K562 (cell line): ENCODE measurements around the gene PDLIM4. TPM values are rescaled to one million over a fixed set of nuclear protein-coding genes. Genes with fewer than 3 reads are reported as not detected.

Experiments
- ATAC-seq: fragments of 200-7000 bp; cut with Tn5 transposase; 3 replicates; pipeline ENCODE4 v1.9.1; 2020; ENCODE audit warnings: moderate library complexity
- BruUV-seq: library from RNA; stranded (reverse); fragments of 400-500 nt; replicated peaks from 2 replicates; lab custom pipeline; 2021; lab: Mats Ljungman, UMichigan
- CTCF ChIA-PET: fragments of 300-600 bp; formaldehyde crosslinking; extraction: SDS; loops from one replicate; lab custom pipeline; 2021; ENCODE audit warnings: low intra/inter-chr PET ratio; lab: Yijun Ruan, JAX
- POLR2A ChIA-PET: fragments of 300-600, 350-650 bp; sonication (Branson Sonifier 250); formaldehyde crosslinking; extraction: SDS; loops from one replicate; lab custom pipeline; 2021; ENCODE audit warnings: antibody characterized with exemption, inconsistent platforms; lab: Yijun Ruan, JAX
- DNase-seq, 4 experiments: peaks; one replicate each; pipeline versions ENCODE4 v3.0.0 to v3.0.0-alpha.2; 2011 to 2018; ENCODE audit warnings: low spot score in 3 of 4, mixed read lengths in 3 of 4; ENCODE audit errors: extremely low read depth in 1 of 4
- FAIRE-seq: peaks from 2 replicates; lab custom pipeline; 2011; peaks lifted over from hg19 to GRCh38; lab: Jason Lieb, UNC
- H2AFZ ChIP-seq: 2 replicates; pipeline ENCODE4 v1.6.0; 2011; ENCODE audit warnings: low read depth, low read length, control low read depth, inconsistent platforms
- H3K27ac ChIP-seq: fragments of 200-600 bp; 3 replicates; pipeline ENCODE4 v1.8.0; 2011; ENCODE audit warnings: low read depth, mild to moderate bottlenecking, control low read depth, inconsistent platforms, low read length, moderate library complexity, mixed read lengths; ENCODE audit errors: extremely low read depth
- H3K27me3 ChIP-seq, 2 experiments: fragments of 300-600 bp in 1 of 2; 2 replicates in 1 of 2; 3 replicates in 1 of 2; pipeline versions ENCODE4 v1.6.0 to v1.8.0; 2011; ENCODE audit warnings: inconsistent platforms in 2 of 2, low read length in 2 of 2, mild to moderate bottlenecking in 1 of 2, mixed read lengths in 1 of 2, moderate library complexity in 1 of 2; ENCODE audit not compliant: control insufficient read depth in 2 of 2, insufficient read depth in 2 of 2
- H3K36me3 ChIP-seq: fragments of 300-600 bp; 3 replicates; pipeline ENCODE4 v1.8.0; 2011; ENCODE audit warnings: mild to moderate bottlenecking, low read length, inconsistent platforms; ENCODE audit not compliant: control insufficient read depth, insufficient read depth
- H3K4me1 ChIP-seq, 2 experiments: fragments of 200-600 bp in 1 of 2; replicated peaks in 1 of 2; 2 replicates in 1 of 2; 3 replicates in 1 of 2; pipeline versions ENCODE4 v1.5.1 to v1.8.0; 2011; ENCODE audit warnings: inconsistent platforms in 2 of 2, low read length in 2 of 2, mild to moderate bottlenecking in 1 of 2, mixed read lengths in 1 of 2, moderate library complexity in 1 of 2; ENCODE audit not compliant: control insufficient read depth in 2 of 2, insufficient read depth in 2 of 2
- H3K4me2 ChIP-seq: 2 replicates; pipeline ENCODE4 v1.6.1; 2011; ENCODE audit warnings: low read length, control low read depth, inconsistent platforms, mixed read lengths; ENCODE audit not compliant: insufficient read depth
- H3K4me3 ChIP-seq: fragments of 200-600 bp; sonication (generic), shearing (Covaris generic); 2 replicates; pipeline ENCODE4 v1.5.1; 2016; ENCODE audit warnings: control low read depth, inconsistent platforms
- H3K79me2 ChIP-seq: fragments of 200-600 bp; 3 replicates; pipeline ENCODE4 v1.8.0; 2011; ENCODE audit warnings: low read length, inconsistent platforms; ENCODE audit not compliant: control insufficient read depth, insufficient read depth
- H3K9ac ChIP-seq, 2 experiments: 2 replicates each; pipeline versions ENCODE4 v1.6.0 to v1.6.1; 2011; ENCODE audit warnings: low read depth in 2 of 2, low read length in 2 of 2, control low read depth in 1 of 2, inconsistent platforms in 1 of 2, mild to moderate bottlenecking in 1 of 2, mixed read lengths in 1 of 2; ENCODE audit not compliant: insufficient read depth in 1 of 2
- H3K9me1 ChIP-seq: one replicate; pipeline ENCODE4 v1.6.0; 2011; ENCODE audit warnings: inconsistent platforms, mild to moderate bottlenecking, low read length, moderate library complexity; ENCODE audit not compliant: control insufficient read depth, insufficient read depth
- H3K9me3 ChIP-seq: replicated peaks from 2 replicates; pipeline ENCODE4 v1.5.1; 2011; ENCODE audit warnings: low read depth, low read length, inconsistent platforms; ENCODE audit not compliant: control insufficient read depth, insufficient read depth
- H4K20me1 ChIP-seq: replicated peaks from 2 replicates; pipeline ENCODE4 v1.6.1; 2011; ENCODE audit warnings: low read length, inconsistent platforms, mixed read lengths; ENCODE audit not compliant: control insufficient read depth, insufficient read depth
- ARNT ChIP-seq, 2 experiments: fragments of 450-650 bp; IDR thresholded peaks; 2 replicates each; pipeline ENCODE4 v1.6.1; 2016; ENCODE audit warnings: mild to moderate bottlenecking in 1 of 2
- CBX3 ChIP-seq, 2 experiments: IDR thresholded peaks; 1 replicate in 1 of 2; 2 replicates in 1 of 2; pipeline ENCODE4 v1.6.1; 2012; ENCODE audit warnings: inconsistent platforms in 2 of 2, low read length in 2 of 2, borderline replicate concordance in 1 of 2, control low read depth in 1 of 2
- CHCHD3 ChIP-seq: fragments of 250-450 bp; sonication (Bioruptor Pico); IDR thresholded peaks from 2 replicates; pipeline ENCODE4 v2.1.2; 2022; ENCODE audit warnings: mild to moderate bottlenecking
- DPF2 ChIP-seq: fragments of 450-650 bp; IDR thresholded peaks from 2 replicates; pipeline ENCODE4 v1.6.1; 2016
- FOXM1 ChIP-seq, 2 experiments: fragments of 450-650 bp in 1 of 2; sonication (generic) in 1 of 2; formaldehyde crosslinking in 1 of 2; IDR thresholded peaks; 2 replicates each; pipeline versions ENCODE4 v1.6.1 to v1.9.0; 2017 to 2022; ENCODE audit warnings: low read depth in 2 of 2, mild to moderate bottlenecking in 2 of 2, missing genetic modification reagents in 1 of 2, moderate library complexity in 1 of 2
- HDAC1 ChIP-seq, 2 experiments: fragments of 450-650 bp; IDR thresholded peaks; 2 replicates each; pipeline ENCODE4 v1.6.1; 2016 to 2017; ENCODE audit warnings: inconsistent platforms in 1 of 2, mild to moderate bottlenecking in 1 of 2, moderate library complexity in 1 of 2
- HNRNPL ChIP-seq: fragments of 200-400 bp; formaldehyde crosslinking; IDR thresholded peaks from 2 replicates; pipeline ENCODE4 v1.6.1; 2017; ENCODE audit warnings: low read depth, mild to moderate bottlenecking, low read length
- JUN ChIP-seq, 2 experiments: sonication (generic) in 1 of 2; formaldehyde crosslinking in 1 of 2; IDR thresholded peaks; 2 replicates each; pipeline versions ENCODE4 v1.6.1 to v1.8.0; 2012 to 2022; ENCODE audit warnings: borderline replicate concordance in 2 of 2, mild to moderate bottlenecking in 2 of 2, improper control_type of control experiment in 1 of 2, low read depth in 1 of 2, low read length in 1 of 2, missing genetic modification reagents in 1 of 2
- KLF1 ChIP-seq: fragments of 450-650 bp; IDR thresholded peaks from 2 replicates; pipeline ENCODE4 v1.6.1; 2016; ENCODE audit warnings: missing genetic modification characterization, missing compliant biosample characterization
- MIER1 ChIP-seq: fragments of 450-650 bp; IDR thresholded peaks from 2 replicates; pipeline ENCODE4 v1.6.1; 2016; ENCODE audit warnings: antibody characterized with exemption, mild to moderate bottlenecking, low read depth
- NBN ChIP-seq: fragments of 450-650 bp; IDR thresholded peaks from 2 replicates; pipeline ENCODE4 v1.6.1; 2016; ENCODE audit warnings: low read depth, mild to moderate bottlenecking
- PTRF ChIP-seq: fragments of 450-650 bp; IDR thresholded peaks from 2 replicates; pipeline ENCODE4 v1.6.1; 2016; ENCODE audit warnings: mild to moderate bottlenecking, missing genetic modification characterization, missing compliant biosample characterization
- SRSF1 ChIP-seq: fragments of 200-400 bp; formaldehyde crosslinking; IDR thresholded peaks from 2 replicates; pipeline ENCODE4 v1.6.1; 2017; ENCODE audit warnings: mild to moderate bottlenecking, low read depth, low read length, moderate library complexity
- TRIM24 ChIP-seq, 2 experiments: fragments of 450-650 bp; IDR thresholded peaks; 2 replicates each; pipeline ENCODE4 v1.6.1; 2016
- TRIM28 ChIP-seq: fragments of 450-650 bp; IDR thresholded peaks from 2 replicates; pipeline ENCODE4 v1.6.1; 2017
- ZBTB2 ChIP-seq: fragments of 450-650 bp; IDR thresholded peaks from 2 replicates; pipeline ENCODE4 v1.6.1; 2016; ENCODE audit warnings: antibody characterized with exemption
- ZEB2 ChIP-seq: fragments of 450-650 bp; IDR thresholded peaks from 2 replicates; pipeline ENCODE4 v1.6.1; 2016
- ZNF280A ChIP-seq: fragments of 450-650 bp; IDR thresholded peaks from 2 replicates; pipeline ENCODE4 v1.6.1; 2018; ENCODE audit warnings: mild to moderate bottlenecking, low read depth; ENCODE audit not compliant: partially characterized antibody
- ZNF75A ChIP-seq: fragments of 450-650 bp; formaldehyde crosslinking; IDR thresholded peaks from 2 replicates; pipeline ENCODE4 v1.4.0; 2020; ENCODE audit warnings: mild to moderate bottlenecking
- WGBS: fragments of 100-300 bp; shearing (Covaris generic); methylation state at CpG from one replicate; pipeline ENCODE4 v1.1.6; 2016; ENCODE audit warnings: low coverage, mixed read lengths; ENCODE audit not compliant: insufficient coverage; ENCODE audit errors: missing lambda C conversion rate; 5-methylcytosine and 5-hydroxymethylcytosine counted together
- in situ Hi-C: fragments of 300-500 bp; cut with MboI; formaldehyde crosslinking; loops from 4 replicates; pipeline ENCODE4 v1.15.0; 2018; ENCODE audit warnings: inconsistent platforms, mixed read lengths
- intact Hi-C: fragments of 100-400 bp; cut with micrococcal nuclease; formaldehyde crosslinking; loops from 2 replicates; pipeline ENCODE4 v1.14.2; 2022
- polyA plus RNA-seq, 8 experiments: library from polyadenylated mRNA; depleted of rRNA in 4 of 8; stranded (reverse) in 5 of 8; unstranded in 3 of 8; fragments of >200 nt; fragmentation: Nextera tagmentation in 2 of 8; fragmentation: Illumina TruSeq in 1 of 8; extraction: Ambion mirVana in 2 of 8; extraction: Trizol in 1 of 8; gene quantifications; 2 replicates each; pipeline versions ENCODE4 v1.2.1 to v1.2.3, GENCODE V29; 2011 to 2014; ENCODE audit warnings: inconsistent platforms in 1 of 8, missing spikeins in 1 of 8
- total RNA-seq, 7 experiments: library from RNA; depleted of rRNA in 6 of 7; stranded (reverse); fragments of >200 nt in 6 of 7; fragmentation: Illumina TruSeq in 2 of 7; extraction: Trizol in 2 of 7; gene quantifications; 2 replicates each; pipeline versions ENCODE4 v1.2.1 to v1.2.3, GENCODE V29; 2011 to 2021; ENCODE audit warnings: low replicate concordance in 1 of 7
- TF ChIP-seq, protein P1 (sequence below), 3 experiments: fragments of 200-800 bp in 1 of 3; sonication (Bioruptor generic) in 1 of 3; sonication (generic) in 1 of 3; formaldehyde crosslinking in 1 of 3; IDR thresholded peaks; 2 replicates each; pipeline versions ENCODE4 v1.6.1 to v1.8.0; 2016 to 2022; ENCODE audit warnings: mild to moderate bottlenecking in 2 of 3, missing compliant biosample characterization in 2 of 3, missing genetic modification characterization in 2 of 3, missing genetic modification reagents in 1 of 3

PDLIM4 gene
- total and polyA plus RNA-seq, 9 of the 15 experiments (the other 6 are each of a cell fraction or from before 2014, with no cell fraction given) = 0.28 to 32.8 (median 13.1) TPM

DNA sequence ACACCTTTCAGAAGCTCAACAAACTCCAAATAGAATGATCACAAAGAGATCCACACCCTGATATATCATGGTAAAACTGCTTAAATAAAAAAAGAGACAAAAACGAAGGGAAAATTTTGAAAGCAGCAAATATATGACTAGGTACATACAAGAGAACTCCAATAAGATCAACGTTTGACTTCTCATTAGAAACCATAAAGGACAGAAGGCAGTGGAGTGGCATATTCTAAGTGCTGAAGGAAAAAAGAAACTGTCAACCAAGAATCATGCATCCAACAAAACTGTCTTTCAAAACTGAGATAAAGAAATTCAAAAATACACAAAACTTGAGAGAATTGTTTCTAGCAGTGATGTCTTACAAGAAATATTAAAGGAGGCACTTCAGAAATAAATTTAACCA, 47.9 kb downstream of the PDLIM4 start:
- peaks cover 44 to 54% of the 10 kb centered on the region in 2 experiments for H3K4me1 ChIP-seq
- no peak overlapping the region for H3K4me2 ChIP-seq
- WGBS = 45% methylated on average over 2 of the region's 2 CpGs
- ATAC-seq = no peak
- FAIRE-seq = peak; percentile 23
- TF ChIP-seq TRIM28 (peak; percentile 92), HDAC1 (IDR thresholded peaks at IDR 0.05) (peak in 1 of 2 experiments; percentile 87; a peak in 1 of 4 replicates), SRSF1 (no peak), KLF1 (no peak), JUN (IDR thresholded peaks at IDR 0.05; ENCODE audit: borderline replicate concordance, low read depth, low read length) (no peak), JUN (CRISPR knock-in tag; IDR thresholded peaks at IDR 0.05; ENCODE audit: borderline replicate concordance) (no peak), ZEB2 (0 out of 2 replicates have a peak, but pooled peaks have one; percentile 18), CHCHD3 (CRISPR knock-in tag) (no peak), DPF2 (0 out of 2 replicates have a peak, but pooled peaks have one; percentile 18), FOXM1 (IDR thresholded peaks at IDR 0.05; ENCODE audit: low read depth) (peak; percentile 44; the same call in 1 of the 2 replicates), FOXM1 (CRISPR knock-in tag; IDR thresholded peaks at IDR 0.05; ENCODE audit: low read depth) (no peak), HNRNPL (no peak), CBX3 (IDR thresholded peaks at IDR 0.05; ENCODE audit: borderline replicate concordance in 1 of 2, low read length in 2 of 2) (peak in 1 of 2 experiments; percentile 99; a peak in 2 of 3 replicates), ZNF280A (peak; percentile 95), PTRF (tag) (no peak), NBN (0 out of 2 replicates have a peak, but pooled peaks have one; percentile 66), ZNF75A (CRISPR knock-in tag) (no peak), MIER1 (peak; percentile 70; the same call in 1 of the 2 replicates), ARNT (IDR thresholded peaks at IDR 0.05) (0 out of 4 replicates have a peak, but pooled peaks of 1 of the 2 experiments have one; percentile 35), ZBTB2 (no peak), TRIM24 (IDR thresholded peaks at IDR 0.05) (peak; percentile 9 to 80; a peak in 2 of 4 replicates)
- TF ChIP-seq, protein P1, sequence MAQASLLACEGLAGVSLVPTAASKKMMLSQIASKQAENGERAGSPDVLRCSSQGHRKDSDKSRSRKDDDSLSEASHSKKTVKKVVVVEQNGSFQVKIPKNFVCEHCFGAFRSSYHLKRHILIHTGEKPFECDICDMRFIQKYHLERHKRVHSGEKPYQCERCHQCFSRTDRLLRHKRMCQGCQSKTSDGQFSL (CRISPR knock-in tag; IDR thresholded peaks at IDR 0.05) = no peak
- TF ChIP-seq, protein P1 (tag; IDR thresholded peaks at IDR 0.05) = no peak
- TF ChIP-seq, all 486 proteins: peak for 11
- H3K36me3 ChIP-seq = peaks cover 51% of the 10 kb centered on the region
- no peak overlapping the region for H2AFZ ChIP-seq
- in situ Hi-C loops (no loop called here), intact Hi-C loops (no loop called here)
- no peak for DNase-seq
- no peak overlapping the region for H3K27ac ChIP-seq
- POLR2A ChIA-PET = interaction anchor here (0.8 to 2.0 kb wide), 2 partner anchors 9 to 10 kb away, joined by 3 to 5 read pairs; no protein-coding TSS in a partner anchor
- H3K9me3 ChIP-seq = peaks cover 4% of the 10 kb centered on the region; the same call in 1 of the 2 replicates
- H3K9me1 ChIP-seq = peaks cover 4% of the 10 kb centered on the region
- no peaks in the 10 kb centered on the region for H4K20me1 ChIP-seq
- no peak overlapping the region for H3K9ac ChIP-seq
- H3K27me3 ChIP-seq = no peaks in the 10 kb centered on the region
- CTCF ChIA-PET = no interaction called here
- no peak overlapping the region for H3K4me3 ChIP-seq
- no TSS peak for BruUV-seq
- H3K79me2 ChIP-seq = peaks cover 69% of the 10 kb centered on the region
